ENCODE results near the gene ADAMTS14.

- no peak for TF ChIP-seq CTCF (IDR thresholded peaks at IDR 0.05)
- TF ChIP-seq POLR2A (IDR thresholded peaks at IDR 0.05), result no peak
These were observed 3.3 kb downstream of the ADAMTS14 start for GRCh38 chr10:70675496-70676161.
